A673 (cell line): ENCODE measurements around the gene ID4. TPM values are rescaled to one million over a fixed set of nuclear protein-coding genes. Genes with fewer than 3 reads are reported as not detected.

ENCODE experiments used
- BruUV-seq: library from RNA; stranded (reverse); fragments of 400-500 nt; replicated peaks from 2 replicates; lab custom pipeline; 2021; lab: Mats Ljungman, UMichigan
- CTCF ChIA-PET: fragments of 300-600 bp; sonication (Branson Sonifier 250); formaldehyde crosslinking; loops from one replicate; lab custom pipeline; 2022; ENCODE audit warnings: antibody characterized with exemption; lab: Charles Lee
- POLR2A ChIA-PET: fragments of 300-600 bp; sonication (Branson Sonifier 250); formaldehyde crosslinking; loops from one replicate; lab custom pipeline; 2022; ENCODE audit warnings: antibody characterized with exemption; ENCODE audit not compliant: low non-redundant PET; lab: Charles Lee
- DNase-seq: peaks from one replicate; pipeline ENCODE4 v3.0.0-alpha.2; 2015; ENCODE audit warnings: low spot score
- H3K27ac ChIP-seq: fragments of 200-600 bp; sonication (generic); 2 replicates; pipeline ENCODE4 v1.5.1; 2016; ENCODE audit warnings: mixed run types, low read depth, mild to moderate bottlenecking, mixed read lengths, antibody characterized with exemption, low read length; ENCODE audit not compliant: poor library complexity, severe bottlenecking
- H3K27me3 ChIP-seq: fragments of 200-600 bp; sonication (generic); replicated peaks from 2 replicates; pipeline ENCODE4 v1.6.1; 2017; ENCODE audit warnings: mixed run types, low read depth, mild to moderate bottlenecking, mixed read lengths, antibody characterized with exemption, low read length; ENCODE audit not compliant: insufficient read depth, poor library complexity
- H3K36me3 ChIP-seq: fragments of 200-600 bp; sonication (generic); 2 replicates; pipeline ENCODE4 v1.6.1; 2016; ENCODE audit warnings: mixed run types, mild to moderate bottlenecking, mixed read lengths, antibody characterized with exemption, low read length; ENCODE audit not compliant: insufficient read depth, poor library complexity, severe bottlenecking
- H3K4me1 ChIP-seq: fragments of 200-600 bp; sonication (generic); 2 replicates; pipeline ENCODE4 v1.6.1; 2017; ENCODE audit warnings: mixed run types, mild to moderate bottlenecking, mixed read lengths, antibody characterized with exemption, low read length; ENCODE audit not compliant: insufficient read depth, poor library complexity, severe bottlenecking
- H3K4me3 ChIP-seq: fragments of 200-600 bp; sonication (generic); 2 replicates; pipeline ENCODE4 v1.5.1; 2016; ENCODE audit warnings: low read depth, mixed run types, mild to moderate bottlenecking, mixed read lengths, low read length; ENCODE audit not compliant: poor library complexity, severe bottlenecking
- H3K9me3 ChIP-seq: fragments of 200-600 bp; sonication (generic); 2 replicates; pipeline ENCODE4 v1.6.1; 2016; ENCODE audit warnings: mixed run types, low read depth, mild to moderate bottlenecking, mixed read lengths, antibody characterized with exemption, low read length; ENCODE audit not compliant: poor library complexity, severe bottlenecking
- EZH2 ChIP-seq: fragments of 200-600 bp; sonication (generic); IDR thresholded peaks from 2 replicates; pipeline ENCODE4 v1.6.1; 2017; ENCODE audit warnings: borderline replicate concordance, low read depth, mild to moderate bottlenecking, mixed read lengths, antibody characterized with exemption, low read length; ENCODE audit not compliant: poor library complexity, severe bottlenecking
- intact Hi-C: fragments of 100-400 bp; cut with micrococcal nuclease; formaldehyde crosslinking; loops from one replicate; pipeline ENCODE4 v1.10.0; 2022; ENCODE audit not compliant: unreplicated experiment
- total RNA-seq: library from RNA; stranded (reverse); gene quantifications from 2 replicates; pipeline ENCODE4 v1.2.3, GENCODE V29; 2021
- TF ChIP-seq, protein P1 (sequence below): fragments of 300-800, 200-600 bp; sonication (generic); conservative IDR thresholded peaks from 2 replicates; pipeline ENCODE4 v1.5.1; 2017; ENCODE audit warnings: low read depth, mild to moderate bottlenecking, antibody characterized with exemption, low read length, moderate library complexity, mixed read lengths

ID4 gene
- total RNA-seq, 1 experiment from 2014 or later: 29.3 TPM

DNA sequence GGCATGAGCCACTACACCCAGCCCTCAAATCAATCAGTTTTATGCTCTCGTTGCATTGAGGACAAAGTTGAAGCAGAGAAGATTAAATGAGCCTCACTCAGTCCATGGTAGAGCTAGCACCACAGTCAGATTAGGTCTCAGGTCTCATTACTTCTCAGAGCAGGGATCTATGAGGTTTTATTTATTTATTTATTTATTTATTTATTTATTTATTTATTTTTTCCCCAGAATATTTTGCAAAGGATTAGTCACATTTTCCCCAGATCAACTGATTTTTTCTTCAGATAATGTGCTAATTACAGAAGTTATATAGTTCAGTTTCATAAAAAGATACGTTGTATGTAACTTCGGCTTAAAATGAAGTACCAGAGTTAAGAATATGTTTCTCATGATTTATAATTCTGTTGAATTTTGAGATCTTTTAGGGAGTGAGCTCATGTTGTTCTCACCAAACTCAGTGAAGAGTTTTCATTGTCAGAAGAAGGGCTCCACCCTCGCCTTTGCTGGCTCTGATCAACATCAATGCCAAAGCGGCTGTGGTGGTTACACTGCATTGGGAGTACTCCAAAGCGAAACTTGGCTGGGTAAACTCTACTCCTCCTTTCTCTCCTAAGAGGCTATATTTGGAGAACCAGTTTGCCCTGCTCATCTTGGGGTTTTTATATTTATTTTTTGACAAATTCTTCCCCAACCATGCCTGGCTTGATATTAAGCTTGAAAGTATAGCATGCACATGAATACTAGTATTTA lies 12.9 kb upstream of the ID4 start:
- Histone ChIP-seq H3K4me3 (no peak overlapping the region), H3K36me3 (no peaks in the 10 kb centered on the region), H3K9me3 (no peaks in the 10 kb centered on the region), H3K27me3 (no peaks in the 10 kb centered on the region), H3K27ac (no peak overlapping the region), H3K4me1 (no peaks in the 10 kb centered on the region)
- POLR2A ChIA-PET: no interaction called here
- intact Hi-C loops: no loop called here
- TF ChIP-seq, protein P1, sequence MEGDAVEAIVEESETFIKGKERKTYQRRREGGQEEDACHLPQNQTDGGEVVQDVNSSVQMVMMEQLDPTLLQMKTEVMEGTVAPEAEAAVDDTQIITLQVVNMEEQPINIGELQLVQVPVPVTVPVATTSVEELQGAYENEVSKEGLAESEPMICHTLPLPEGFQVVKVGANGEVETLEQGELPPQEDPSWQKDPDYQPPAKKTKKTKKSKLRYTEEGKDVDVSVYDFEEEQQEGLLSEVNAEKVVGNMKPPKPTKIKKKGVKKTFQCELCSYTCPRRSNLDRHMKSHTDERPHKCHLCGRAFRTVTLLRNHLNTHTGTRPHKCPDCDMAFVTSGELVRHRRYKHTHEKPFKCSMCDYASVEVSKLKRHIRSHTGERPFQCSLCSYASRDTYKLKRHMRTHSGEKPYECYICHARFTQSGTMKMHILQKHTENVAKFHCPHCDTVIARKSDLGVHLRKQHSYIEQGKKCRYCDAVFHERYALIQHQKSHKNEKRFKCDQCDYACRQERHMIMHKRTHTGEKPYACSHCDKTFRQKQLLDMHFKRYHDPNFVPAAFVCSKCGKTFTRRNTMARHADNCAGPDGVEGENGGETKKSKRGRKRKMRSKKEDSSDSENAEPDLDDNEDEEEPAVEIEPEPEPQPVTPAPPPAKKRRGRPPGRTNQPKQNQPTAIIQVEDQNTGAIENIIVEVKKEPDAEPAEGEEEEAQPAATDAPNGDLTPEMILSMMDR: no peak
- CTCF ChIA-PET: no interaction called here
- DNase-seq: no peak
- BruUV-seq: no TSS peak

GRCh38 chr6:19827247-19827646 lies 9.9 kb upstream of the ID4 start:
- H3K9me3 ChIP-seq: no peaks in the 10 kb centered on the region
- TF ChIP-seq, protein P1: no peak
- TF ChIP-seq EZH2: no peak
- H3K4me3 ChIP-seq: no peak overlapping the region
- ChIA-PET POLR2A (no interaction called here), CTCF (no interaction called here)
- H3K27me3 ChIP-seq: no peaks in the 10 kb centered on the region
- no peak for DNase-seq
- intact Hi-C loops: no loop called here
- no peak overlapping the region for H3K27ac ChIP-seq
- BruUV-seq: no TSS peak
- H3K36me3 ChIP-seq: no peaks in the 10 kb centered on the region
- no peaks in the 10 kb centered on the region for H3K4me1 ChIP-seq

DNA sequence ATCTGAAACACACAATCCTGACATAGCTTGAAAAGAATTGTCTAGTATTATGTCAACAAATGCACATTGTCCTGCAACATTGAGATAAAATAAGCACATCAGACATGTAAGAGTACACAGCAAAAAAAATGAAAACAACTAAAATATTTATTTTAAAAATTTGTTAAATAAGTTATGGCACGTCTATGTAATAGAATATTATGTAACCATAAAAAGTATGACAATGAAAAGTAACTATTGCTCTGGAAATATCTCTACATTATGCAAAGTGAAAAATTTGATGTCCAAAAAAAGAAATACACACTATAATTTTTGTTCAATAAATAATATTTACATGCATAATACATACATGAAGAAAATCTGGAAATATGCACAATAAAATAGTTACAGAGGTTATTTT lies 9.3 kb upstream of the ID4 start:
- Histone ChIP-seq H3K36me3 (no peaks in the 10 kb centered on the region), H3K27ac (no peak overlapping the region), H3K27me3 (no peaks in the 10 kb centered on the region), H3K4me3 (no peak overlapping the region), H3K9me3 (no peaks in the 10 kb centered on the region), H3K4me1 (no peaks in the 10 kb centered on the region)
- CTCF ChIA-PET: no interaction called here
- DNase-seq: no peak
- POLR2A ChIA-PET: no interaction called here
- intact Hi-C loops: no loop called here
- no TSS peak for BruUV-seq
- no peak for TF ChIP-seq EZH2

DNA sequence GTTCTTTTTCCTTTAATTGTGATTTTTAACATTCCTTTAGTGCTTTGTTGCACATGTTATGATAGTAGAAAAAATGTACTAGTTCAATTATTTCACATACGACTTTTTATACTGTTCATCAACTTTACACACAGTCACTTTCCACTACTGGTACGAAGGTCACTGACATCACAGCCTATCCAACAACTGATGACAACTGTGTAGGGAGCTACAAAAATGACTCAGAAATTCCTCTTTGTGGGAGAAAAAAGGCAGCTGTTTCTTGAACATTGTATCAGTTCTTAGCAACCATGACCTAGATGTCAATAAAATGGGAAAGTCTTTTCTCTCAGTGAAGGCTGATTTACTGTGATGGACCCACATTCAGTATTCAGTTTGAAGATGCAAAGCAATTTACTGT lies 7.0 kb upstream of the ID4 start:
- ChIA-PET POLR2A (no interaction called here), CTCF (no interaction called here)
- no peak overlapping the region for H3K4me3 ChIP-seq
- no peaks in the 10 kb centered on the region for H3K27me3 ChIP-seq
- H3K9me3 ChIP-seq: no peaks in the 10 kb centered on the region
- H3K4me1 ChIP-seq: no peaks in the 10 kb centered on the region
- no peak overlapping the region for H3K27ac ChIP-seq
- intact Hi-C loops: no loop called here
- BruUV-seq: no TSS peak
- no peak for DNase-seq
- TF ChIP-seq EZH2: no peak
- TF ChIP-seq, protein P1: no peak
- no peaks in the 10 kb centered on the region for H3K36me3 ChIP-seq
